Endodermal cell (in vitro differentiated cells): ENCODE data around the gene PLCB4. TPM values are rescaled to one million over a fixed set of nuclear protein-coding genes. Genes with fewer than 3 reads are reported as not detected.

Experiments
- DNase-seq: peaks from one replicate; pipeline ENCODE4 v3.0.0-alpha.2; 2017
- H3K27ac ChIP-seq: 2 replicates; pipeline ENCODE4 v1.5.1; 2013; ENCODE audit warnings: mild to moderate bottlenecking, low read depth, low read length, moderate library complexity
- H3K27me3 ChIP-seq: 2 replicates; pipeline ENCODE4 v1.6.1; 2013; ENCODE audit warnings: mild to moderate bottlenecking, low read length, moderate library complexity; ENCODE audit not compliant: insufficient read depth, control insufficient read depth, poor library complexity, severe bottlenecking
- H3K36me3 ChIP-seq: 2 replicates; pipeline ENCODE4 v1.7.0; 2013; ENCODE audit warnings: mild to moderate bottlenecking, low read length, moderate library complexity; ENCODE audit not compliant: control insufficient read depth, insufficient read depth
- H3K4me1 ChIP-seq: one replicate; pipeline ENCODE4 v1.7.0; 2013; ENCODE audit warnings: low read length; ENCODE audit not compliant: control insufficient read depth, insufficient read depth
- H3K4me3 ChIP-seq: 2 replicates; pipeline ENCODE4 v1.5.1; 2013; ENCODE audit warnings: mild to moderate bottlenecking, low read length, moderate library complexity
- H3K9ac ChIP-seq: 2 replicates; pipeline ENCODE4 v1.6.1; 2013; ENCODE audit warnings: mild to moderate bottlenecking, low read length, moderate library complexity; ENCODE audit not compliant: poor library complexity, severe bottlenecking; ENCODE audit errors: extremely low read depth
- H3K9me3 ChIP-seq: 2 replicates; pipeline ENCODE4 v1.6.1; 2013; ENCODE audit warnings: mild to moderate bottlenecking, low read length, moderate library complexity; ENCODE audit not compliant: control insufficient read depth
- H3K27ac Mint-ChIP-seq: 2 replicates; pipeline ENCODE4 v1.8.0; 2020; ENCODE audit warnings: mixed read lengths
- H3K27me3 Mint-ChIP-seq: 2 replicates; pipeline ENCODE4 v1.8.0; 2021; ENCODE audit warnings: mild to moderate bottlenecking, mixed read lengths; ENCODE audit not compliant: insufficient read depth
- H3K36me3 Mint-ChIP-seq: 2 replicates; pipeline ENCODE4 v1.8.0; 2020; ENCODE audit warnings: low read depth, mixed read lengths
- H3K4me1 Mint-ChIP-seq: 2 replicates; pipeline ENCODE4 v1.8.0; 2020; ENCODE audit warnings: mixed read lengths
- H3K4me3 Mint-ChIP-seq: 2 replicates; pipeline ENCODE4 v1.8.0; 2020; ENCODE audit warnings: mild to moderate bottlenecking, moderate library complexity, mixed read lengths
- H3K9me3 Mint-ChIP-seq: 2 replicates; pipeline ENCODE4 v1.8.0; 2020; ENCODE audit warnings: mild to moderate bottlenecking, mixed read lengths
- CTCF ChIP-seq: fragments of 200-600 bp; sonication (generic); conservative IDR thresholded peaks from 2 replicates; pipeline ENCODE4 v1.5.0; 2021; ENCODE audit warnings: antibody characterized with exemption, mild to moderate bottlenecking
- WGBS, 2 experiments: methylation state at CpG; one replicate each; pipeline versions ENCODE4 v1.1.5 to v1.1.7; 2013; ENCODE audit warnings: missing lambda C conversion rate in 2 of 2, mixed read lengths in 1 of 2; ENCODE audit not compliant: insufficient coverage in 1 of 2, insufficient read length in 1 of 2; 5-methylcytosine and 5-hydroxymethylcytosine counted together
- total RNA-seq, 2 donors: library from RNA; stranded (reverse); fragmentation: NEBNext Ultra II Directional in 1 of 2; extraction: Animal tissue kit (Norgen Biotek cat#: 25700) in 1 of 2; gene quantifications; 2 replicates in 1 of 2; 3 replicates in 1 of 2; pipeline ENCODE4 v1.2.1, GENCODE V29; 2021

The PLCB4 gene
- total RNA-seq, 2 donors from 2014 or later, result 14.4 to 14.6 TPM

- Mint-ChIP-seq H3K27me3 (peaks cover 25% of the 10 kb centered on the region), H3K4me3 (no peak overlapping the region), H3K9me3 (no peaks in the 10 kb centered on the region), H3K4me1 (no peaks in the 10 kb centered on the region), H3K27ac (no peak overlapping the region), H3K36me3 (no peaks in the 10 kb centered on the region)
- Histone ChIP-seq H3K4me3 (no peak overlapping the region), H3K9ac (no peak overlapping the region), H3K9me3 (no peaks in the 10 kb centered on the region), H3K27ac (no peak overlapping the region), H3K36me3 (no peaks in the 10 kb centered on the region), H3K27me3 (peaks cover 2% of the 10 kb centered on the region), H3K4me1 (no peaks in the 10 kb centered on the region)
- WGBS, 2 experiments, result 65 to 75% methylated on average over 2 of the region's 2 CpGs
- no peak for TF ChIP-seq CTCF
- no peak for DNase-seq
These were observed 431.2 kb downstream of the PLCB4 start for GRCh38 chr20:9500121-9500520.

- no peak overlapping the region for H3K9ac ChIP-seq
- H3K27me3 ChIP-seq, result peaks cover 16% of the 10 kb centered on the region
- H3K27me3 Mint-ChIP-seq, result peaks cover 38% of the 10 kb centered on the region
- no peaks in the 10 kb centered on the region for H3K9me3 ChIP-seq
- H3K36me3 ChIP-seq, result no peaks in the 10 kb centered on the region
- H3K9me3 Mint-ChIP-seq, result no peaks in the 10 kb centered on the region
- H3K4me1 Mint-ChIP-seq, result no peaks in the 10 kb centered on the region
- H3K4me3 Mint-ChIP-seq, result no peak overlapping the region
- no peak overlapping the region for H3K27ac Mint-ChIP-seq
- no peak overlapping the region for H3K4me3 ChIP-seq
- DNase-seq, result no peak
- TF ChIP-seq CTCF, result no peak
- no peaks in the 10 kb centered on the region for H3K36me3 Mint-ChIP-seq
- WGBS, 2 experiments, result 85% methylated on average over 2 of the region's 2 CpGs; no CpG with 5 or more reads in 1 of the 2 experiments
- no peaks in the 10 kb centered on the region for H3K4me1 ChIP-seq
- H3K27ac ChIP-seq, result no peak overlapping the region
These were observed 432.6 kb downstream of the PLCB4 start for GRCh38 chr20:9501473-9501872.

GRCh38 chr20:9503526-9504245, 434.8 kb downstream of the PLCB4 start:
- H3K9me3 ChIP-seq, result no peaks in the 10 kb centered on the region
- H3K36me3 ChIP-seq, result no peaks in the 10 kb centered on the region
- no peak overlapping the region for H3K27ac ChIP-seq
- no peak overlapping the region for H3K4me3 ChIP-seq
- peaks cover 38% of the 10 kb centered on the region for H3K27me3 ChIP-seq
- DNase-seq, result peak; percentile 75
- no peak overlapping the region for H3K27ac Mint-ChIP-seq
- H3K9me3 Mint-ChIP-seq, result no peaks in the 10 kb centered on the region
- H3K9ac ChIP-seq, result no peak overlapping the region
- H3K36me3 Mint-ChIP-seq, result no peaks in the 10 kb centered on the region
- no peak overlapping the region for H3K4me3 Mint-ChIP-seq
- H3K4me1 Mint-ChIP-seq, result no peaks in the 10 kb centered on the region
- TF ChIP-seq CTCF, result peak; percentile 60
- H3K4me1 ChIP-seq, result no peaks in the 10 kb centered on the region
- WGBS, 2 experiments, result 69% methylated on average over 9 of the region's 9 CpGs; no CpG with 5 or more reads in 1 of the 2 experiments
- H3K27me3 Mint-ChIP-seq, result peaks cover 60% of the 10 kb centered on the region
